ENCODE measurements around the gene EXOC6.
"Not testable (repeated sequence)": the region's sequence is repeated elsewhere in the genome, so short reads cannot be mapped to it uniquely, and the experiment has no call there.

Gene EXOC6

GRCh38 chr10:92969151-92969550, 120.8 kb downstream of the EXOC6 start:
- no peak overlapping the region for H3K9ac ChIP-seq
- H3K79me2 ChIP-seq (ENCODE audit: insufficient read depth, low read depth), result no peaks in the 10 kb centered on the region
- no peaks in the 10 kb centered on the region; the same call in 1 of the 2 replicates for H4K20me1 ChIP-seq (ENCODE audit: insufficient read depth)
- no peak overlapping the region for H2AFZ ChIP-seq (ENCODE audit: low read depth)
- H3K36me3 ChIP-seq (ENCODE audit: insufficient read depth), result no peaks in the 10 kb centered on the region; the same call in 1 of the 2 replicates
- H3K27ac ChIP-seq, result no peak overlapping the region
- H3K4me3 ChIP-seq (IDR thresholded peaks at IDR 0.05; ENCODE audit: insufficient read depth, low read depth, low read length), result no peak overlapping the region
- H3K4me2 ChIP-seq, result no peak overlapping the region
- H3K4me1 ChIP-seq (ENCODE audit: low read depth, poor library complexity, severe bottlenecking), result no peaks in the 10 kb centered on the region
- no peaks in the 10 kb centered on the region for H3K27me3 ChIP-seq (ENCODE audit: insufficient read depth, low read depth)
- TF ChIP-seq, protein P1, sequence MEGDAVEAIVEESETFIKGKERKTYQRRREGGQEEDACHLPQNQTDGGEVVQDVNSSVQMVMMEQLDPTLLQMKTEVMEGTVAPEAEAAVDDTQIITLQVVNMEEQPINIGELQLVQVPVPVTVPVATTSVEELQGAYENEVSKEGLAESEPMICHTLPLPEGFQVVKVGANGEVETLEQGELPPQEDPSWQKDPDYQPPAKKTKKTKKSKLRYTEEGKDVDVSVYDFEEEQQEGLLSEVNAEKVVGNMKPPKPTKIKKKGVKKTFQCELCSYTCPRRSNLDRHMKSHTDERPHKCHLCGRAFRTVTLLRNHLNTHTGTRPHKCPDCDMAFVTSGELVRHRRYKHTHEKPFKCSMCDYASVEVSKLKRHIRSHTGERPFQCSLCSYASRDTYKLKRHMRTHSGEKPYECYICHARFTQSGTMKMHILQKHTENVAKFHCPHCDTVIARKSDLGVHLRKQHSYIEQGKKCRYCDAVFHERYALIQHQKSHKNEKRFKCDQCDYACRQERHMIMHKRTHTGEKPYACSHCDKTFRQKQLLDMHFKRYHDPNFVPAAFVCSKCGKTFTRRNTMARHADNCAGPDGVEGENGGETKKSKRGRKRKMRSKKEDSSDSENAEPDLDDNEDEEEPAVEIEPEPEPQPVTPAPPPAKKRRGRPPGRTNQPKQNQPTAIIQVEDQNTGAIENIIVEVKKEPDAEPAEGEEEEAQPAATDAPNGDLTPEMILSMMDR (conservative IDR thresholded peaks at IDR 0.05; ENCODE audit: low read depth, low read length), result no peak

DNA sequence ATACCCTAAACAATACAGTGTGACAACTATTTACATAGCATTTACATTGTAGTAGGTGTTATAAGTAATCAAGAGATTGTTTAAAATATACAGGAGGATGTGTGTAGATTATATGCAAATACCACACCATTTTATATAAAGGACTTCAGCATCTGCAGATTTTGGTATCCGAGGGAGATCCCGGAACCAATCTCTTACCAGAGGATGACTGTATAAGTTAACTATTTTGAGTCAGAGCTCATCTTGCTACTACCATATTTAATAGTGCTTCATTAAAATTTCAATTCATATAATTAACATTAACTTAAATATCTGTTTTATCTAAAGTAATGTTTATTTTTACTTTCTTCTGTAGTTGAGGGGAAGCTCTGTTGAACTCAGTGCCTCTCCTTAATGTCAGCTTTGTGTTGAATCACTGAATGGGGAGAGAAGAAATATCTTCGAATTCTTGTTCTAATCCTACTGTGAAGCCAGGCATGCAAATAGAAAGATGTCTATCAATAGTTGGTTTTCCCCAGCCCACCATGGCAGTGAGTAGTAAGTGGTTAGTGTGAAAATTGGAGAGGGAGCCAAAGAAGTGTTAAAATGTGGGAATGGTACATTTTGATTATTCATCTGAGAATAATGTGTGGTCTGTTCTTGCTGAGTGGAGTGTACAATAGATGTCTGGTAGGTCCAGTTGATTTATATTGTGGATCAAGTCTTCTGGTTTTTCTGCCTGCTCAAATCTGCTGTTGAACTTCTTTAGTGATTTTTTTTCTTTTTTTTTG, 122.2 kb downstream of the EXOC6 start:
- no peaks in the 10 kb centered on the region for H3K4me1 ChIP-seq (ENCODE audit: low read depth, poor library complexity, severe bottlenecking)
- TF ChIP-seq, protein P1 (conservative IDR thresholded peaks at IDR 0.05; ENCODE audit: low read depth, low read length), result no peak
- no peak overlapping the region for H3K4me3 ChIP-seq (IDR thresholded peaks at IDR 0.05; ENCODE audit: insufficient read depth, low read depth, low read length)
- no peak overlapping the region for H3K27ac ChIP-seq
- H3K79me2 ChIP-seq (ENCODE audit: insufficient read depth, low read depth), result no peaks in the 10 kb centered on the region
- H2AFZ ChIP-seq (ENCODE audit: low read depth), result no peak overlapping the region
- no peak overlapping the region for H3K4me2 ChIP-seq
- H3K9ac ChIP-seq, result no peak overlapping the region
- no peaks in the 10 kb centered on the region; the same call in 1 of the 2 replicates for H3K36me3 ChIP-seq (ENCODE audit: insufficient read depth)
- H4K20me1 ChIP-seq (ENCODE audit: insufficient read depth), result no peaks in the 10 kb centered on the region; the same call in 1 of the 2 replicates
- H3K27me3 ChIP-seq (ENCODE audit: insufficient read depth, low read depth), result no peaks in the 10 kb centered on the region

DNA sequence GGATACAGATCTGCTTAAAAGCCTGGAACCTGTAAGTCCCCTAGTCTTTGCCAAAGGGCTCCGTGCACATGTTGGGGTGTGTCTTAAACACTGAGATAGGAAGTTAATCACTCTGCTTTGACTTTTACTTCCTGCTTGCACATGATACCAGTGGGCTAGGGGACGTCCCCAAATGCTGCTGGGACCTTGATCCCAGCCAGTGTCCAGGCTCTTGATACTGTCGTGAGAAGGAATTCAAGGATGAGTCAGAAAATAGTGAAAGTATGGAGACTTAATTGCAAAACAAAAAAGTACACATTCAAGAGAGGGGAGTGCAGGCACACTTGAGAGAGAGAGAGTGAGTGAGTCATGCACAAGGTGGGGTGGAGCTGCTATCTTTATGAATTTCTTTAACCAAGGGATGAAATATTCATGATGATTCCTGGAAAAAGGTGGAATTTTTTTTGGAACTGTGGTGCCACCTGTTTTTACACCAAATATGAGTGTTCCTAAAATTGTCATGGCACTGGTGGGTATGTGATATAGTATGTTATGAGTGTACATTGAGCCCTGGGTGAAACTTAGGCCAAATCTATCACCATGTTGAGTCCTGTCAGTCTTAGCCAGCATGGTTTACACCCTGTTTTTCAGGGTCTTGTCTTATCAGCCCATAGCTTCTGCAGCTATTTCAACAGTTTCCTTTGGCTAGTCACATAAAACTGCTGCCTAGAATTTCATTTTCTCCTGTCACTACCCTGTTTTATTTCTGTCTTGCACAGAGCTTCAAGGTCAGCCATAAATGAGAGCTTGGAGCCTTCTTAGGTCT, 123.9 kb downstream of the EXOC6 start:
- no peaks in the 10 kb centered on the region for H3K79me2 ChIP-seq (ENCODE audit: insufficient read depth, low read depth)
- no peak overlapping the region for H3K27ac ChIP-seq
- H2AFZ ChIP-seq (ENCODE audit: low read depth), result no peak overlapping the region
- no peaks in the 10 kb centered on the region; the same call in 1 of the 2 replicates for H4K20me1 ChIP-seq (ENCODE audit: insufficient read depth)
- no peaks in the 10 kb centered on the region; the same call in 1 of the 2 replicates for H3K36me3 ChIP-seq (ENCODE audit: insufficient read depth)
- no peaks in the 10 kb centered on the region for H3K4me1 ChIP-seq (ENCODE audit: low read depth, poor library complexity, severe bottlenecking)
- H3K4me3 ChIP-seq (IDR thresholded peaks at IDR 0.05; ENCODE audit: insufficient read depth, low read depth, low read length), result no peak overlapping the region
- TF ChIP-seq, protein P1 (conservative IDR thresholded peaks at IDR 0.05; ENCODE audit: low read depth, low read length), result no peak
- H3K9ac ChIP-seq, result no peak overlapping the region
- no peaks in the 10 kb centered on the region for H3K27me3 ChIP-seq (ENCODE audit: insufficient read depth, low read depth)
- no peak overlapping the region for H3K4me2 ChIP-seq

- no peaks in the 10 kb centered on the region for H3K27me3 ChIP-seq (ENCODE audit: insufficient read depth, low read depth)
- H3K79me2 ChIP-seq (ENCODE audit: insufficient read depth, low read depth), result no peaks in the 10 kb centered on the region
- H3K9ac ChIP-seq, result no peak overlapping the region
- no peak overlapping the region for H3K4me2 ChIP-seq
- H3K4me3 ChIP-seq (IDR thresholded peaks at IDR 0.05; ENCODE audit: insufficient read depth, low read depth, low read length), result no peak overlapping the region
- no peaks in the 10 kb centered on the region; the same call in 1 of the 2 replicates for H3K36me3 ChIP-seq (ENCODE audit: insufficient read depth)
- TF ChIP-seq, protein P1 (conservative IDR thresholded peaks at IDR 0.05; ENCODE audit: low read depth, low read length), result no peak
- no peak overlapping the region for H3K27ac ChIP-seq
- H3K4me1 ChIP-seq (ENCODE audit: low read depth, poor library complexity, severe bottlenecking), result no peaks in the 10 kb centered on the region
- H4K20me1 ChIP-seq (ENCODE audit: insufficient read depth), result no peaks in the 10 kb centered on the region
- no peak overlapping the region for H2AFZ ChIP-seq (ENCODE audit: low read depth)
These were observed 124.6 kb downstream of the EXOC6 start for GRCh38 chr10:92972886-92973285.

GRCh38 chr10:92976278-92976677, 128.0 kb downstream of the EXOC6 start:
- not testable (repeated sequence) for H3K4me1 ChIP-seq (ENCODE audit: low read depth, poor library complexity, severe bottlenecking); H3K4me3 ChIP-seq (IDR thresholded peaks at IDR 0.05; ENCODE audit: insufficient read depth, low read depth, low read length); H3K79me2 ChIP-seq (ENCODE audit: insufficient read depth, low read depth); H3K27me3 ChIP-seq (ENCODE audit: insufficient read depth, low read depth); H3K9ac ChIP-seq; H4K20me1 ChIP-seq (ENCODE audit: insufficient read depth); H3K27ac ChIP-seq; H3K36me3 ChIP-seq (ENCODE audit: insufficient read depth); H3K4me2 ChIP-seq; H2AFZ ChIP-seq (ENCODE audit: low read depth)

Data from KMS-11 (cell line).